HUDEP-2 (cell line): ENCODE measurements around the gene STK32B.

Experiments
- DNase-seq, 76 experiments: peaks; one replicate each; lab custom pipeline; 2025; ENCODE audit not compliant: unreplicated experiment in 76 of 76; lab: John Stamatoyannopoulos, UW

STK32B gene

DNA sequence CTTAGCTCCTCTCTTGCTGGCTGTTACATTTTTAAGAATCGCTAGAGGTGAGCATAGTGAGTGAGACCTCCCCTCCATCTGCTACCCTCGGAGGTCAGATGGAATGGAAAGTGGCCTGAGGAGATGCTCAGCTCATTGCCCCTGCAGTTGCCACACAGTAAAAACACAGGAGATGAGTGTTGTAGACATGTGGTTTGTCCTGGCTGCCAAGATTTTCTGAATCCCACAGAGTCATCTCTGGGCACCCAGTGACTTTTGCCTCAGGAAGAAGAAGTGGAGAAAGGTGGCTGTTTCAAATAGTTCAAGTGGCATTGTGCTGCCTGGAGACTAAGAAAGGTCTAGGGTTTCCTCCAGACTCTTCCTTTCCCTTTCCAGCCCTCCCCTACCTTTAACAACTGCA, 271.0 kb downstream of the STK32B start:
- DNase-seq, result no peak

DNA sequence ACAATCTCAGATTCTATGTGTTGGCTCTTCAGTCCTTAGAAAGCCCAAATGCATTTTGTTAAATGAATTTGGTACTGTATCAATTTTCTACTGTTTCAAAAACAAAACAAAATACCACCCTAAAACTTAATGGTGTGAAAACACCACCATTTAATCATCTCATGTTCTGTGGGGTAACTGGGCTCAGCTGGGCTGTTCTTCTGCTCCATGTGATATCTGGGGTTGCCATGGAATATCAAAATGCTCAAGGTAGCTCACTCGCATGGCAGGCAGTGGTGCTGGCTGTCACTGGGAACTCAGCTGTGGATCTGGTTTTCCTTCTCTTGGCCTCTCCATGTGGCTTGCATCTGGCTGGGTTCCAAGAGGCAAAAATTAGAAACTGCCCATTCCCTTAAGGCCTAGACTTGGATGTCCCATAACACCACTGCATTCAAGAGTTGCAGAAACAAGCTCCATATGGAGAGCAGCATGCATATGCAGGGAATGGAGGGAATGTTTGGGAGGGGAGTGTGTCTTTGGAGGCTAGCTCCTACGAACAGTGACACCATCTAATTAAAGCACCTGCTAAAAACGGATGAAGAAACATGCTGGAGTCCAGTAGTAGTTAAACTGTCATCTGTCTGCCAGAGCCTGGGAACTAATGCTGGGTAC, 279.2 kb downstream of the STK32B start:
- no peak for DNase-seq

DNA sequence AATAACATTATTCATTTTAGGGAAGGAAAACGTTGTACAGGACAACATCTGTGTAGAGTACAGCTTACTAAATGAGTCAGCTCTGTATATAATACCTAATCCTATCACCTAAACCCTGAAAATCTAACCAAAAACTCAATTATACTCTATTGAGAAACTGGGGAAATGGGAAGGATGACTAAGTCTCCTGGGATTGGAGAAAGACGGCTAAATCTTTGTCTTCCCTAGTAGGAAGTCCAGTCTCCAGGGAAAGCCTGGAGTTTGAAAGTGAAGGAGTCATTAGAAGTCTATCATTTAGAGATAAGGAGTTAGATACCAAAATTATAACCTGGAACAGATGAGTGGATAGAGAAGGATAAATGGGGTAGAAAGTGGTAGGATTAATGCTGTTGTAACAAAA, 286.5 kb downstream of the STK32B start:
- no peak for DNase-seq

GRCh38 chr4:5338531-5338930, 287.3 kb downstream of the STK32B start:
- DNase-seq, result no peak

DNA sequence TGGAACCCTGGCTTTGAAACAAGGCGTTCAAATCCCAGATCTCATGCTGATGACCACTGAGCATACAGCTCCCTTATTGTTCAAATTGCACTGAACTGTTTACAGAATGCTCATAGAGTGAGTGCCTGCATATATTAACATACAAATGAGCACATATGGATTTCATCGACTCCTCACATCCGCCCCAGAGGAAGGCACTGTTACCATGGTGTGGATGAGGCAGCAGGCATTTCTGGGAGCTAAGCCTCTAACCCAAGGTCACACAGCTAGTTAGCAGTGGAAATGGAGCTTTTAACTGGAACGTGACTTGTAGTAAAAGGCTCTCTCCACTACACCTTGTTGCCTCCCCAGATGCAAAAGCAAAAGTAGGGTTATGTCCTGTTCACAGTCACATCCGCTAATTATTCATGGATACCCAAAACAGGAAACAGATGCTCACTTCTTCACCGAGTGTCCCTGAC, 289.7 kb downstream of the STK32B start:
- no peak for DNase-seq

GRCh38 chr4:5341526-5341925, 290.2 kb downstream of the STK32B start:
- DNase-seq, result no peak

DNA sequence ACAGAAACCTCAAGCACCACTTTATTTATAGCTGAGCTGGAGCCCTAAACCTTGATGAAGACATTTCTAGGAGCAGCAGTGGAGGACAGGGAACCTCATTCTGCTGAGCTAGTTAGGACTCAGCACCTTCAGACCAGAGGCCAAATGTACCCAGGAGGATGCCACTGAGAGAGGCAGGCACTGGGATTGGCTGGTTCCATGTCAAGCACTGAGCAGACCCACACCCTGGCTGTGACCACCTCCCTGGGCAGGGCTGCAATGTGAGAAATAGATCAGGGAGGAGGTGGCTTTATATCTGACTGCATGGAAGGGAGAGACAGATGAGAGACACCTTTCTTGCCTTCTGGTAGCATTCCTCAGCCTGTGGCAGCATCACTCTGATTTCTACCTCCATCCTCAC, 304.6 kb downstream of the STK32B start:
- DNase-seq, result no peak

- DNase-seq, result no peak
Measured at GRCh38 chr4:5357870-5358269, 306.6 kb downstream of the STK32B start.

DNA sequence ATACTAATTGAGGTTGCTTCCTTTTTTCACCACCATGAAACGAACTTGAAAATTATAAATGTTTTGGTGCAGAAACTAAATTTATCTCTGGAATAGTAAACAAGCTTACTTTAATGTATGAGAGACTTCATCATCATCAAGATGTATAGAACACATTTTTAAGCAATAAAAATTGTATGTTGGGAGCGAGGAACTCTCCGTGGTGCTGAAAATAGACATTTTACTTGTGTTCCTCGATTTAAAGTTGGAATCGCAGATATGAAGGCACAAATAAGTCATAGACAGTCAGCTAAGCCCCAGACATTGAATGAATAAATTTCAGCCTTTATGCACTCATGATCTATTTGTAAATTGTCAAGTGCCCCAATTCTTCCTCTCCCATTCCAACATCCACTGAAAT, 310.7 kb downstream of the STK32B start:
- DNase-seq, result peak in 8 of 76 experiments; percentile 0 to 13 (median 6)

- DNase-seq, result no peak
Measured at GRCh38 chr4:5364406-5364805, 313.1 kb downstream of the STK32B start.

DNA sequence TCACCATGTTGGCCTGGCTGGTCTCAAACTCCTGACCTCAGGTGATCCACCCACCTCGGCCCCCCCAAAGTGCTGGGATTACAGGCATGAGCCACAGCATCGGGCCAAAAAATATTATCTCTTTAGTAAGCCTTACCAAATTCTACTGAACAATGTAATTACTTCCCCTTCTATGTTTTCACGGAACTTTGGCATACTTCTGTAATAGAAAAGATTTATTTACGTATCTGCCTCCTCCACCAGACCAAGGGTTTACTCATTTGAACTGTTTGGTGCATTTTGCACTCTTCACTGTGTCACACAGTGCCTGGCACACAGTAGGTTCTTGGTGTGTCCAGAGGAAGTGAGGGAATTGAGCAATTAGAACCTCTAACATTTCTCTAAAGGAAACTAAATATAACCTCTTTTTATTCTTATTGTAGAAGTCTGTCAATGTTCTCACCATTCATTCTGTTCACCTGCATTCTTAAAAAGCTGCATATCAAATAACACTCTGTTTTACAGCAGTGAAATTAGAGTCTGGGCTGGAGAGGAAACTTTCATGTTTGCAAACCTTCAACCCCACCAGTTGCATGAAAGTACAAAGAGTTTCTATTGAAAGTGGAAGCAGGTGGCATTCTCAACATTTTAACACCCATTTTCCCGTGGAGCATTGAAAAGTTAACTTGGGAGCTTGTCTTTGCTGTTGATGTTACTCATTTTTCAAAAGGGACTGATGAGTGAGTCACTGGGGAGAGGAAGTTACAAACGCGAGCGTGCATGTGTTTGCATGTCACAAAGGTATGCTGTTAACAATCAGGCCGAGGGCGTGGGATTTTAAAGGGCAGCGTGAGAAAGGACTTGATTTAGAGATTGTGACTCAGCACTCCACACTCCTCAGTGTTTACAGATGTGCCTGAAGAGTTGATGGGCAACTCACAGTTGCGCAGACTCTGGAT, 314.1 kb downstream of the STK32B start:
- DNase-seq, result peak in 8 of 76 experiments; percentile 2 to 34 (median 6)

- DNase-seq, result no peak
Measured at GRCh38 chr4:5366009-5366386, 314.7 kb downstream of the STK32B start.

DNA sequence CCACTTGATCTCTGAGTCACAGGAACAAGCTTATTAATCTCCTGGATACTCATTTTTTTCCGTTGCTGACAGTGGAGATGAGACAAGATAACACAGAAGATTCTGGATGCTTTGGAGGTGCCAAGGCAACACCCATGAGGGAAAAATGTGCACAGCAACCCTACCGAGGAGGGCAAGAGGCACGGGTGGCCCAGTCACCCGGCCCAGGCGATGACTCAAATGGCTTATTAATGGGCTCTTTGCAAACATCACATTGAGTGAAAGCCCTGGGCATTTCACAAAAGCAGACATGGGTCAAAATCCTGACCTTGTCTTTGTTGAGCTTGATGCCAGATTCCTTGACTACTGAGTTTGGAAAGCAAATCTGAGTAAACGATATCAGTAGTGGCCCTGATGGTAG, 315.1 kb downstream of the STK32B start:
- no peak for DNase-seq

- DNase-seq, result no peak
Measured at GRCh38 chr4:5368426-5368825, 317.1 kb downstream of the STK32B start.

DNA sequence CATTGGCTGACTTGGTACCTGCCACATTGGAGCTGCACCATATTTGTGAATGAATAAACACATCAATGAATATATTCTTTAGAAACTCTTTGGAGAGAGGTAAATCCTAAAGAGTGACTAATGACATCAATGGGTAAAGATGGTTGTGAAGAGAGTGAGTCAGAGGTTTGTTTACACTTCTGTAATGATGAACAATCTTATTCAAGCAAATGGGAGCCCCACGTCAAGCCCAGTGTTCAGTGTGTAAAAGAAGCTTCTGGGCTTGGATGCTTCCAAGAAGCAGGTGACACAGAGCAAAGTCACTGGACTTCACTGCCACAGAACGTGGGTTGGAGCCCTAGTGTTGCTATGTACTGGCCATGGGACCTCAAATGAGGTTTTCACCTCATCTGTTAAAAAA, 319.0 kb downstream of the STK32B start:
- DNase-seq, result no peak

GRCh38 chr4:5371415-5372190, 320.3 kb downstream of the STK32B start:
- DNase-seq, result no peak

DNA sequence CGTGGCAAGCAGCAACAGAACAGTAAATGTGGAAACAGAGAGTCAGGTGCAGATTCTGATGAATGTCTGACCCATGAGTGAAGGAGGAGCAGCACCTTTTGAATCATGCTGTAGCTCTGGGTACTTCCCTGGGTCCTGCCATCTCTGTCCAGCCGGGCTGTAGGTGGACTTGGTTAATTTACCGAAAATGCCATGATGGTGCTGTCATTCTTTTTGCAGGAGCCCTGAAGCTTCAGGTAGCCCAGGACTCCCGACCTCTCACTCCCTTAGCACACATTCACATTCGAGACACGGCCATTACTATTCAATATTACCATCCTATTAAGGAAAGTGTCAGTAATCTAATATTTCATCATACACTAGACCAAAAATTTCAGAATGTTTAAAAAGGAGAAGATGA, 320.9 kb downstream of the STK32B start:
- no peak for DNase-seq

- DNase-seq, result no peak
Measured at GRCh38 chr4:5373327-5373726, 322.0 kb downstream of the STK32B start.

GRCh38 chr4:5374592-5374991, 323.3 kb downstream of the STK32B start:
- no peak for DNase-seq

- no peak for DNase-seq
Measured at GRCh38 chr4:5374994-5375393, 323.7 kb downstream of the STK32B start.

DNA sequence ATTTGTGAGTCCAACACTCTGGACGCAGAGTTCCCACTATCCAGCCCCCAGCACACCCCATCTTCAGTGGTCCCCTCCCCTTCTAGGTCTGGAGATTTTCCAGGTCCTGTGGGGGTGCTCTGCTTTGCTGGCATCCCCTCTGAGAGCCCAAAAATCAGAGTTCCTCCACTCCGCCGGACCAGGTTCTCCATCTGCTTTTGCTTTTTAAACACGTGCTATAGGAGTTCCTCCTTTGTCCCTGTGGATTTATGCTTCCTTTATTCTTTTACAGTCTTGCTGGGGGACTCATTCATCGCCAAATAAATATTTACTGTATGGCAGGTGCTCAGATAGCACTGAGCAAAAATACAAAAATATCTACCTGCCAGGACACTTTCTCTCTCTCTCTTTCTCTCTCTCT, 324.7 kb downstream of the STK32B start:
- no peak for DNase-seq
